H1 (cell line): ENCODE results near the gene GFAP. TPM values are rescaled to one million over a fixed set of nuclear protein-coding genes. Genes with fewer than 3 reads are reported as not detected.

Experiments used
- CTCF ChIA-PET: fragments of 300-600 bp; sonication (Branson Sonifier 250); formaldehyde crosslinking; loops from one replicate; lab custom pipeline; 2021; ENCODE audit not compliant: partially characterized antibody; lab: Charles Lee
- POLR2A ChIA-PET: fragments of 300-600 bp; sonication (Branson Sonifier 250); formaldehyde crosslinking; loops from one replicate; lab custom pipeline; 2021; ENCODE audit warnings: inconsistent platforms; ENCODE audit not compliant: partially characterized antibody; lab: Charles Lee
- DNase-seq, 2 experiments: peaks; one replicate each; pipeline versions ENCODE4 v3.0.0 to v3.0.0-alpha.2; 2010 to 2022; ENCODE audit warnings: low spot score in 2 of 2, low read depth in 1 of 2, mixed read lengths in 1 of 2
- FAIRE-seq: peaks from 2 replicates; lab custom pipeline; 2011; peaks lifted over from hg19 to GRCh38; lab: Jason Lieb, UNC
- H2AFZ ChIP-seq: 2 replicates; pipeline ENCODE4 v1.8.1; 2012; ENCODE audit warnings: low read length, inconsistent platforms
- H2AK5ac ChIP-seq: 2 replicates; pipeline ENCODE4 v1.6.1; 2013; ENCODE audit warnings: low read depth, low read length
- H2BK120ac ChIP-seq: replicated peaks from 2 replicates; pipeline ENCODE3; 2013; ENCODE audit warnings: low read depth, low read length, inconsistent platforms
- H2BK12ac ChIP-seq: 2 replicates; pipeline ENCODE4 v1.6.1; 2013; ENCODE audit warnings: low read depth, low read length
- H2BK15ac ChIP-seq: 2 replicates; pipeline ENCODE4 v1.6.1; 2013; ENCODE audit warnings: low read length
- H2BK20ac ChIP-seq: 2 replicates; pipeline ENCODE4 v1.6.1; 2013; ENCODE audit warnings: low read length
- H2BK5ac ChIP-seq: 2 replicates; pipeline ENCODE4 v1.6.1; 2013; ENCODE audit warnings: low read depth, low read length
- H3K14ac ChIP-seq: 2 replicates; pipeline ENCODE4 v1.6.1; 2013; ENCODE audit warnings: inconsistent platforms; ENCODE audit not compliant: insufficient read length
- H3K18ac ChIP-seq: 2 replicates; pipeline ENCODE4 v1.6.1; 2013; ENCODE audit warnings: low read length; ENCODE audit errors: extremely low read depth
- H3K23ac ChIP-seq: 2 replicates; pipeline ENCODE4 v1.6.1; 2013; ENCODE audit warnings: inconsistent platforms; ENCODE audit not compliant: insufficient read length
- H3K23me2 ChIP-seq: 2 replicates; pipeline ENCODE4 v1.6.1; 2013; ENCODE audit warnings: low read depth, low read length
- H3K27ac ChIP-seq: 2 replicates; pipeline ENCODE4 v1.6.1; 2011; ENCODE audit warnings: low read depth, low read length, inconsistent platforms
- H3K27me3 ChIP-seq, 4 experiments: replicated peaks in 1 of 4; 1 replicate in 1 of 4; 2 replicates in 3 of 4; pipeline versions ENCODE4 v1.6.1 to v1.8.1; 2011 to 2013; ENCODE audit warnings: low read length in 3 of 4, mild to moderate bottlenecking in 3 of 4, inconsistent platforms in 2 of 4, mixed read lengths in 2 of 4, moderate library complexity in 1 of 4; ENCODE audit not compliant: control insufficient read depth in 3 of 4, insufficient read depth in 3 of 4; ENCODE audit errors: extremely low read depth in 1 of 4
- H3K36me3 ChIP-seq, 4 experiments: 2 replicates each; pipeline versions ENCODE4 v1.6.1 to v1.8.1; 2011 to 2013; ENCODE audit warnings: mild to moderate bottlenecking in 4 of 4, low read length in 3 of 4, moderate library complexity in 2 of 4, control low read depth in 1 of 4, inconsistent platforms in 1 of 4; ENCODE audit not compliant: insufficient read depth in 4 of 4, control insufficient read depth in 2 of 4
- H3K4ac ChIP-seq: replicated peaks from 2 replicates; pipeline ENCODE3; 2013; ENCODE audit warnings: low read length, low read depth, mixed read lengths, inconsistent platforms; ENCODE audit not compliant: insufficient read length
- H3K4me1 ChIP-seq, 4 experiments: replicated peaks in 1 of 4; 1 replicate in 1 of 4; 2 replicates in 3 of 4; pipeline versions ENCODE4 v1.6.1 to v1.8.1; 2011 to 2013; ENCODE audit warnings: low read length in 3 of 4, inconsistent platforms in 2 of 4, mixed read lengths in 1 of 4; ENCODE audit not compliant: insufficient read depth in 4 of 4, control insufficient read depth in 3 of 4
- H3K4me2 ChIP-seq, 2 experiments: 2 replicates each; pipeline versions ENCODE4 v1.6.1 to v1.8.1; 2011 to 2013; ENCODE audit warnings: low read depth in 2 of 2, low read length in 2 of 2, control low read depth in 1 of 2, inconsistent platforms in 1 of 2, mild to moderate bottlenecking in 1 of 2; ENCODE audit not compliant: insufficient read depth in 1 of 2
- H3K4me3 ChIP-seq, 4 experiments: fragments of 200-600, 300-600 bp in 1 of 4; sonication (generic), shearing (Covaris generic), sonication (Bioruptor Twin) in 1 of 4; 2 replicates each; pipeline versions ENCODE4 v1.5.1 to v1.8.1; 2011 to 2016; ENCODE audit warnings: low read length in 4 of 4, low read depth in 3 of 4, control low read depth in 2 of 4, inconsistent platforms in 2 of 4, mild to moderate bottlenecking in 2 of 4, mixed read lengths in 1 of 4, moderate library complexity in 1 of 4; ENCODE audit not compliant: insufficient read depth in 2 of 4; ENCODE audit errors: extremely low read depth in 1 of 4
- H3K56ac ChIP-seq: replicated peaks from 2 replicates; pipeline ENCODE3; 2013; ENCODE audit warnings: low read depth, mild to moderate bottlenecking, mixed read lengths, low read length, inconsistent platforms; ENCODE audit not compliant: insufficient read length
- H3K79me1 ChIP-seq: 2 replicates; pipeline ENCODE4 v1.6.1; 2013; ENCODE audit warnings: low read depth, low read length, control low read depth
- H3K79me2 ChIP-seq, 2 experiments: 2 replicates each; pipeline versions ENCODE4 v1.6.1 to v1.8.1; 2012 to 2013; ENCODE audit warnings: low read length in 2 of 2, mild to moderate bottlenecking in 2 of 2, inconsistent platforms in 1 of 2; ENCODE audit not compliant: insufficient read depth in 2 of 2, control insufficient read depth in 1 of 2
- H3K9ac ChIP-seq, 4 experiments: replicated peaks in 1 of 4; 1 replicate in 1 of 4; 2 replicates in 3 of 4; pipeline versions ENCODE4 v1.6.1 to v1.8.1; 2011 to 2013; ENCODE audit warnings: low read depth in 3 of 4, low read length in 3 of 4, control low read depth in 2 of 4, mild to moderate bottlenecking in 2 of 4, moderate library complexity in 2 of 4, inconsistent platforms in 1 of 4; ENCODE audit errors: extremely low read depth in 1 of 4
- H3K9me3 ChIP-seq, 2 experiments: 2 replicates each; pipeline versions ENCODE4 v1.6.1 to v1.8.1; 2012 to 2013; ENCODE audit warnings: mild to moderate bottlenecking in 2 of 2, moderate library complexity in 2 of 2, control low read depth in 1 of 2, inconsistent platforms in 1 of 2, low read depth in 1 of 2, low read length in 1 of 2, mixed read lengths in 1 of 2; ENCODE audit not compliant: insufficient read depth in 2 of 2
- H4K20me1 ChIP-seq, 2 experiments: replicated peaks in 1 of 2; 2 replicates each; pipeline versions ENCODE3 to v1.8.1; 2011 to 2013; ENCODE audit warnings: inconsistent platforms in 2 of 2, low read length in 2 of 2, mild to moderate bottlenecking in 1 of 2; ENCODE audit not compliant: insufficient read depth in 2 of 2, control insufficient read depth in 1 of 2
- H4K5ac ChIP-seq: 2 replicates; pipeline ENCODE4 v1.6.1; 2013; ENCODE audit warnings: low read length, low read depth, mixed read lengths, inconsistent platforms; ENCODE audit not compliant: insufficient read length
- H4K8ac ChIP-seq: 2 replicates; pipeline ENCODE4 v1.8.0; 2013; ENCODE audit warnings: mild to moderate bottlenecking, moderate library complexity, low read length, inconsistent platforms; ENCODE audit not compliant: insufficient read depth; ENCODE audit errors: extremely low read depth
- H4K91ac ChIP-seq: replicated peaks from 2 replicates; pipeline ENCODE3; 2013; ENCODE audit warnings: low read length, mixed read lengths, inconsistent platforms; ENCODE audit not compliant: insufficient read length
- CREB1 ChIP-seq: IDR thresholded peaks from 2 replicates; pipeline ENCODE4 v1.6.1; 2012; ENCODE audit warnings: inconsistent platforms
- SIX5 ChIP-seq: IDR thresholded peaks from 2 replicates; pipeline ENCODE4 v1.6.1; 2011; ENCODE audit warnings: mild to moderate bottlenecking, low read depth, low read length
- TCF12 ChIP-seq: IDR thresholded peaks from 2 replicates; pipeline ENCODE4 v1.6.1; 2011; ENCODE audit warnings: low read depth, mild to moderate bottlenecking, low read length
- TEAD4 ChIP-seq: IDR thresholded peaks from 2 replicates; pipeline ENCODE4 v1.6.1; 2012; ENCODE audit warnings: low read depth, low read length, inconsistent platforms, mixed read lengths
- WGBS, 2 experiments: shearing (Covaris generic) in 1 of 2; methylation state at CpG; one replicate each; pipeline versions ENCODE4 v1.1.6 to v1.1.7; 2013 to 2015; ENCODE audit warnings: low lambda C conversion rate in 2 of 2, mixed read lengths in 2 of 2, inconsistent platforms in 1 of 2, low coverage in 1 of 2, missing lambda C conversion rate in 1 of 2; ENCODE audit not compliant: insufficient replicate concordance in 2 of 2, insufficient coverage in 1 of 2, insufficient read length in 1 of 2; ENCODE audit errors: extremely low coverage in 1 of 2, missing lambda C conversion rate in 1 of 2; 5-methylcytosine and 5-hydroxymethylcytosine counted together
- polyA plus RNA-seq, 7 experiments: library from polyadenylated mRNA; depleted of rRNA in 3 of 7; stranded (reverse) in 5 of 7; unstranded in 2 of 7; fragments of >200 nt in 5 of 7; fragments of 200-250 nt in 2 of 7; gene quantifications; 1 replicate in 5 of 7; 2 replicates in 1 of 7; 4 replicates in 1 of 7; pipeline versions ENCODE4 v1.2.1 to v1.2.3, GENCODE V29; 2011 to 2013; ENCODE audit warnings: missing spikeins in 2 of 7, mixed read lengths in 2 of 7
- total RNA-seq: library from RNA; stranded (reverse); fragmentation: NEBNext Ultra II Directional; extraction: Animal tissue kit (Norgen Biotek cat#: 25700); gene quantifications from 2 replicates; pipeline ENCODE4 v1.2.1, GENCODE V29; 2021

GFAP gene
- total and polyA plus RNA-seq, 2 of the 8 experiments (the other 6 are each of a cell fraction or from before 2014, with no cell fraction given) = 1.3 to 1.5 TPM

DNA sequence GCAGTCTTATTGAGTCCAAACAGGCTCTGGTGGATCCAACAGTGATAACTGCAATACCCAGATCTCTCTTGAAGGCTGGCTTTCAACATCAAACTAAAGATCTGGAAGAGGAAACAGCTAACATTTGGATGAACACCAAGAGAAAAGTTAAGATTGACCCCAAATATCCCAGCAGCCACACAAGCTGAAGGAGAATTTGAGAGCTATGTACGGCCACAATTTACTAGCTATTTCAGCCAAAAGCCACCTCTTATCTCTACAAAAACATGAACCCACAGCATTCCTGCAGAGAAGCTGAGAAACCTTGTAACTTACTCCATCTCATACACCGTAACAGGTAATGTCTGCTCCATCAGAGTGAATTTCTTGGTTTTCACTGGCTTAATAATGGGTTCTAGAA, 30.4 kb downstream of the GFAP start:
- Histone ChIP-seq H4K20me1 (peaks cover 3 to 7% of the 10 kb centered on the region in 2 experiments), H3K27ac (no peak overlapping the region), H3K56ac (no peak overlapping the region), H2BK120ac (no peak overlapping the region), H3K9me3 (no peaks in the 10 kb centered on the region), H4K91ac (no peak overlapping the region), H2BK20ac (no peak overlapping the region), H2BK12ac (no peak overlapping the region), H2AFZ (no peak overlapping the region), H3K4ac (no peak overlapping the region), H3K14ac (no peak overlapping the region), H3K4me1 (no peaks in the 10 kb centered on the region), H3K4me3 (no peak overlapping the region), H3K27me3 (no peaks in the 10 kb centered on the region), H2AK5ac (no peak overlapping the region), H3K23me2 (no peaks in the 10 kb centered on the region), H4K8ac (no peak overlapping the region), H3K79me2 (peaks cover 0 to 25% of the 10 kb centered on the region in 2 experiments; a peak in 2 of 4 replicates), H3K9ac (no peak overlapping the region), H4K5ac (no peak overlapping the region), H2BK5ac (no peak overlapping the region), H3K79me1 (peaks cover 2% of the 10 kb centered on the region; the same call in 1 of the 2 replicates), H3K36me3 (peaks cover 24 to 64% (median 51%) of the 10 kb centered on the region in 4 experiments), H2BK15ac (no peak overlapping the region), H3K18ac (no peak overlapping the region), H3K4me2 (no peak overlapping the region), H3K23ac (no peak overlapping the region)
- WGBS, 2 experiments = 95% methylated on average over 2 of the region's 2 CpGs; no CpG with 5 or more reads in 1 of the 2 experiments
- ChIA-PET CTCF (interaction anchor here (0.6 to 8.8 kb wide), 7 partner anchors 9 to 1308 kb away, joined by 3 to 154 read pairs (median 6); partner anchors contain the start of gene ACBD4), POLR2A (interaction anchor here (0.7 to 1.5 kb wide), 5 partner anchors 9 to 110 kb away, joined by 3 to 6 read pairs (median 4); partner anchors contain the start of gene EFTUD2)
- DNase-seq = no peak
- FAIRE-seq = no peak
- no peak for TF ChIP-seq CREB1
- no peak for TF ChIP-seq SIX5
- TF ChIP-seq TEAD4 = no peak
- no peak for TF ChIP-seq TCF12
